Immature natural killer cell (primary cell): ENCODE measurements around the gene TAS2R41. TPM values are rescaled to one million over a fixed set of nuclear protein-coding genes. Genes with fewer than 3 reads are reported as not detected.
"Not testable (repeated sequence)": the region's sequence is repeated elsewhere in the genome, so short reads cannot be mapped to it uniquely, and the experiment has no call there.

ENCODE experiments used
- DNase-seq, 3 donors: peaks; one replicate each; pipeline ENCODE4 v3.0.0; 2022; ENCODE audit warnings: mixed read lengths in 1 of 3
- H3K27ac Mint-ChIP-seq, 6 donors: one replicate each; pipeline ENCODE4 v1.8.0; 2020; ENCODE audit warnings: mixed read lengths in 6 of 6, mild to moderate bottlenecking in 5 of 6, inconsistent platforms in 4 of 6, moderate library complexity in 3 of 6
- H3K27me3 Mint-ChIP-seq, 3 donors: one replicate each; pipeline ENCODE4 v1.8.0; 2020 to 2021; ENCODE audit warnings: low read depth in 3 of 3, mild to moderate bottlenecking in 3 of 3, mixed read lengths in 3 of 3, moderate library complexity in 3 of 3, inconsistent platforms in 1 of 3
- H3K36me3 Mint-ChIP-seq, 3 donors: one replicate each; pipeline ENCODE4 v1.8.0; 2020; ENCODE audit warnings: mixed read lengths in 3 of 3, inconsistent platforms in 2 of 3, mild to moderate bottlenecking in 2 of 3
- H3K4me1 Mint-ChIP-seq, 2 donors: one replicate each; pipeline ENCODE4 v1.8.0; 2020; ENCODE audit warnings: inconsistent platforms in 2 of 2, mild to moderate bottlenecking in 2 of 2, mixed read lengths in 2 of 2, moderate library complexity in 1 of 2
- H3K4me3 Mint-ChIP-seq, 5 donors: one replicate each; pipeline ENCODE4 v1.8.0; 2020; ENCODE audit warnings: mild to moderate bottlenecking in 5 of 5, mixed read lengths in 5 of 5, inconsistent platforms in 3 of 5, moderate library complexity in 3 of 5
- H3K9me3 Mint-ChIP-seq, 6 donors: one replicate each; pipeline ENCODE4 v1.8.0; 2020; ENCODE audit warnings: mild to moderate bottlenecking in 6 of 6, mixed read lengths in 6 of 6, inconsistent platforms in 4 of 6, moderate library complexity in 3 of 6
- polyA plus RNA-seq, 3 donors: library from polyadenylated mRNA; unstranded; fragments of 300-500 nt; fragmentation: Illumina TruSeq; gene quantifications; one replicate each; pipeline ENCODE4 v1.2.3, GENCODE V29; 2021

The TAS2R41 gene
- polyA plus RNA-seq, 3 donors from 2014 or later = not detected

DNA sequence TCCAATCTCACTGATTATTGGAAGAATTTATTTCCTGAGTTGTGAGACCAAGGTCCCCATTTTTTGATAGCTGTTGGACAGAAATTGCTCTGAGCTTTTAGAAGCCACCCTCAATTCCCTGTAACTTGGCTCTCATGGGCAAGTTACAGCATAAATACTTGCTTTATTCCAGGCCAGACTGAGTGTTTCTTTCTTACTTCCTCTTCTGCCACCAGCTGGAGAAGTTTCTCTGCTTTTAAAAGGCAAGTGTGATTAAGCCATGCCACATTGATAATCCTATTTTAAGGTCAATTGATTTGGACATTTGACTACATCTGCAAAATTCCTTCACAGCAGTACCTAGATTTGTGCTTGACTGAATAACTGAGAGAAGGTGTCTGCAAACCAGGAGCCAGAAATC is 14.1 kb upstream of the TAS2R41 start:
- H3K4me1 Mint-ChIP-seq = no peaks in the 10 kb centered on the region
- no peak overlapping the region for H3K27ac Mint-ChIP-seq
- no peak for DNase-seq
- H3K4me3 Mint-ChIP-seq = no peak overlapping the region
- peaks cover 0 to 5% (median 2%) of the 10 kb centered on the region in 3 donors for H3K27me3 Mint-ChIP-seq
- H3K36me3 Mint-ChIP-seq = peaks cover 0 to 3% (median 0%) of the 10 kb centered on the region in 3 donors
- H3K9me3 Mint-ChIP-seq = peaks cover 0 to 4% (median 0%) of the 10 kb centered on the region in 6 donors

- H3K27me3 Mint-ChIP-seq = peaks cover 0 to 5% (median 2%) of the 10 kb centered on the region in 3 donors
- DNase-seq = no peak
- H3K36me3 Mint-ChIP-seq = peaks cover 0 to 3% (median 0%) of the 10 kb centered on the region in 3 donors
- H3K27ac Mint-ChIP-seq = no peak overlapping the region
- no peaks in the 10 kb centered on the region for H3K4me1 Mint-ChIP-seq
- peaks cover 0 to 4% (median 0%) of the 10 kb centered on the region in 6 donors for H3K9me3 Mint-ChIP-seq
- H3K4me3 Mint-ChIP-seq = no peak overlapping the region
Measured at GRCh38 chr7:143463957-143464356, 13.7 kb upstream of the TAS2R41 start.

GRCh38 chr7:143467724-143468123 is 9.9 kb upstream of the TAS2R41 start:
- Mint-ChIP-seq H3K9me3 (peaks cover 0 to 12% (median 2%) of the 10 kb centered on the region in 6 donors), H3K27me3 (peaks cover 4 to 10% (median 9%) of the 10 kb centered on the region in 3 donors), H3K27ac (no peak overlapping the region), H3K36me3 (peaks cover 0 to 3% (median 0%) of the 10 kb centered on the region in 3 donors), H3K4me1 (no peaks in the 10 kb centered on the region), H3K4me3 (no peak overlapping the region)
- no peak for DNase-seq

- H3K27ac Mint-ChIP-seq, H3K4me1 Mint-ChIP-seq: not testable (repeated sequence)
Measured at GRCh38 chr7:143472071-143472689, 5.5 kb upstream of the TAS2R41 start.

DNA sequence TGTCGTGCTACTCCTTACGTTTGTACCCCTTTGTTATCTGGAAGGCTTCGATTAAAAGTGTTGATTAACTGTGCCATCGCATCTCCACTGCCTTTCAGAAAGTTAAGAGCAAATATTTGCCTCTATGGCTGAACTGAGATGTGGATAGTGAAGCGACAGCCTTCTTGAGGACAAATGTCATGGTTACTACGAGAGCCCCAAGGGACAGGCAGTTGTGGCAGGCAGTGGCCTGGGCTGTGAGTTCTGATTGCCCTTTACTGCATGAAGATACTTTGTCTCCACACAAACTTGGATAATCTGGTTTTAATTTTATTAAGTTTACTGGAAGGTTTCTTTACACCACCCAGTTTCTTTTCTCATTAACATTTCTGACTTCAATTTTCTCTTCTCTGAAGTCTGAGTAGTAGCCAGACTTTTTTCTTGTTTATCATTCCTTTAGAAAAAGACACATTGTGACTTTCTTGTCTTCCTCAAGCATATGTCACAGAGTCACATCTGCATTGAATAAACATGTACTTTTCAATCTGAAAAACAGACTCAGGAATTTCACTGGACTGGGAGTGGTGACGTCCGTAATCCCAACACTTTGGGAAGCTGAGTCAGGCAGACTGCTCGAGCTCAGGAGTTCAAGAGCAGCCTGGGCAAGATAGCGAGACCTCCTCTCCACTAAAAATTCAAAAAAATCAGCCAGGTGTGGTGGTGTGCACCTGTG is 1.5 kb downstream of the TAS2R41 start:
- Mint-ChIP-seq H3K4me1 (peaks cover 7 to 14% of the 10 kb centered on the region in 2 donors), H3K9me3 (peaks cover 0 to 2% (median 0%) of the 10 kb centered on the region in 6 donors), H3K4me3 (no peak overlapping the region), H3K27ac (no peak overlapping the region), H3K36me3 (no peaks in the 10 kb centered on the region), H3K27me3 (peaks cover 1 to 5% (median 2%) of the 10 kb centered on the region in 3 donors)
- no peak for DNase-seq

More at GRCh38 chr7:143472071-143472689, 5.5 kb upstream of the TAS2R41 start:
- H3K4me3 Mint-ChIP-seq, H3K36me3 Mint-ChIP-seq, DNase-seq: not testable (repeated sequence)
- peaks cover 0 to 12% (median 2%) of the 10 kb centered on the region in 6 donors for H3K9me3 Mint-ChIP-seq
- peaks cover 8 to 15% (median 9%) of the 10 kb centered on the region in 3 donors for H3K27me3 Mint-ChIP-seq

GRCh38 chr7:143480501-143480900 is 2.8 kb downstream of the TAS2R41 start:
- Mint-ChIP-seq H3K36me3 (no peaks in the 10 kb centered on the region), H3K9me3 (no peaks in the 10 kb centered on the region)

DNA sequence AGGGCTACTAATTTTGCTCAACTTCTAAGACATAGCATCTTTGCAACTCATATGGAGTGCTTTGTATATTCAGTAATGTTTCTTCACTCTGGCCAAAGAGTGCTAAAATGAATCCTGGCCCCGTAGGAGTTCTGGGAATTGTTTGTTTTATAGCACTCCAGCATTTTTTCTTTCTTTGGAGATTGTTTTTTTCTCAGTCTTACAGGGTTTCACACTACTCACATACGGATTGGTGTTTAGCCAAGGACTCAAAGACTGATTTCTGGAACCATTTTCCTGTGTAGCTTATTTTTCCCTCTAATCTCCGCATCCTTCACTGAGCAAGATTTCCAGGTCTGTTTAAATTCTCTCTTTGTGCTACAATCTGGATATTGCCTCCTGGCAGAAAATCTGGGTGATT is 6.4 kb downstream of the TAS2R41 start:
- Mint-ChIP-seq H3K4me1 (peaks cover 7 to 14% of the 10 kb centered on the region in 2 donors), H3K4me3 (no peak overlapping the region), H3K27ac (no peak overlapping the region), H3K9me3 (no peaks in the 10 kb centered on the region), H3K27me3 (peaks cover 0 to 6% (median 5%) of the 10 kb centered on the region in 3 donors), H3K36me3 (no peaks in the 10 kb centered on the region)
- DNase-seq = no peak

More at GRCh38 chr7:143480501-143480900, 2.8 kb downstream of the TAS2R41 start:
- no peak for DNase-seq
- Mint-ChIP-seq H3K4me1 (peaks cover 7 to 14% of the 10 kb centered on the region in 2 donors), H3K27ac (no peak overlapping the region), H3K27me3 (no peaks in the 10 kb centered on the region), H3K4me3 (no peak overlapping the region)

GRCh38 chr7:143485094-143485493 is 7.4 kb downstream of the TAS2R41 start:
- Mint-ChIP-seq H3K36me3 (no peaks in the 10 kb centered on the region), H3K9me3 (no peaks in the 10 kb centered on the region), H3K27me3 (peaks cover 0 to 7% (median 6%) of the 10 kb centered on the region in 3 donors), H3K4me1 (peaks cover 7 to 13% of the 10 kb centered on the region in 2 donors), H3K27ac (no peak overlapping the region), H3K4me3 (no peak overlapping the region)
- no peak for DNase-seq

DNA sequence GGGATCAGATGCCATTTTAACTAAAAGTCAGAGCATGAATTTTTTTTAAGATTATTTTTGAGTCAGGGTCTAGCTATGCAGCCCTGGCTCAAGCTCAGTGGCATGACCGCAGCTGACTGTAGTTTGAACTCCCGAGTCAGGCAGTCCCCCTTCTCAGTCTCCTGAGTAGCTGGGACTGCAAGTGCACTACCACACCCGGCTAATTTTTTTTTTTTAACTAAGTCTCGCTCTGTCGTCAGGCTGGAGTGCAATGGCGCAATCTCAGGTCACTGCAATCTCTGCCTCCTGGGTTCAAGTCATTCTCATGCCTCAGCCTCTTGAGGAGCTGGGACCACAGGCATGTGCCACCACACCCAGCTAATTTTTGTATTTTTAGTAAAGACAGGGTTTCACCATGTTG is 7.8 kb downstream of the TAS2R41 start:
- Mint-ChIP-seq H3K27me3 (peaks cover 0 to 7% (median 6%) of the 10 kb centered on the region in 3 donors), H3K4me1 (peaks cover 3 to 9% of the 10 kb centered on the region in 2 donors), H3K4me3 (no peak overlapping the region), H3K9me3 (no peaks in the 10 kb centered on the region), H3K27ac (no peak overlapping the region), H3K36me3 (no peaks in the 10 kb centered on the region)
- no peak for DNase-seq

DNA sequence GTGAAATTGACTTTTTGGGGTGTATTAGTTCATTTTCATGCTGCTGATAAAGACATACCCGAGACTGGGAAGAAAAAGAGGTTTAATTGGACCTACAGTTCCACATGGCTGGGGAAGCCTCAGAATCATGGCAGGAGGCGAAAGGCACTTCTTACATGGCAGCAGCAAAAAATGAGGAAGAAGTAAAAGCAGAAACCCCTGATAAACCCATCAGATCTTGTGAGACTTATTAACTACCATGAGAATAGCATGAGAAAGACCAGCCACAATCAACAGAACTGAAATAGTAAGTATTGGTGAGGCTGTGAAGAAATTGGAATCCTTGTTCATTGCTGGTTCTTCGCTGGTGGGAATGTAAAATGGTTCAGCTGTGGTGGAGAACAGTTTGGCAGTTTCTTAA is 8.6 kb downstream of the TAS2R41 start:
- not testable (repeated sequence) for H3K4me1 Mint-ChIP-seq, H3K9me3 Mint-ChIP-seq, DNase-seq, H3K27ac Mint-ChIP-seq, H3K4me3 Mint-ChIP-seq, H3K36me3 Mint-ChIP-seq, H3K27me3 Mint-ChIP-seq

DNA sequence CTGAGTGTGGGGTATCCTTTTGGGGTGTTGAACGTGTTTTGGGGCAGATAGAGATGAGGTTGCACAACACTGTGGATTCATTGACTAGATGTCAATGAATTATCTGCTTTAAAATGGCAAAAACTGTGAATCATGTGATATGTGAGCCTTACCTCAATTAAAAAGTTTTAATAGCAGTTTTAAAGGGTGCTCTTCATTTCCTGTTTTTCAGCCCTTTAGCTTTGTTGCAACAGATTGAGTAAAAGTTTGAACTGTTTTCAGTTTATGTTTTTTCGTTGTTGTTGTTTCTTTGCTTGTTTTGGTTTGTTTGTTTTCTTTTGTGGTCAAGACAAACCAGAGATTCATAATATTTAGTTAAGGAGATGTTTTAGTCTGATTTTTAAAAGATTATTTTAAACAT is 9.4 kb downstream of the TAS2R41 start:
- no peaks in the 10 kb centered on the region for H3K9me3 Mint-ChIP-seq
- DNase-seq = no peak
- H3K27ac Mint-ChIP-seq = no peak overlapping the region
- no peak overlapping the region for H3K4me3 Mint-ChIP-seq
- no peaks in the 10 kb centered on the region for H3K36me3 Mint-ChIP-seq
- H3K27me3 Mint-ChIP-seq = peaks cover 0 to 9% (median 7%) of the 10 kb centered on the region in 3 donors
- H3K4me1 Mint-ChIP-seq = no peaks in the 10 kb centered on the region

DNA sequence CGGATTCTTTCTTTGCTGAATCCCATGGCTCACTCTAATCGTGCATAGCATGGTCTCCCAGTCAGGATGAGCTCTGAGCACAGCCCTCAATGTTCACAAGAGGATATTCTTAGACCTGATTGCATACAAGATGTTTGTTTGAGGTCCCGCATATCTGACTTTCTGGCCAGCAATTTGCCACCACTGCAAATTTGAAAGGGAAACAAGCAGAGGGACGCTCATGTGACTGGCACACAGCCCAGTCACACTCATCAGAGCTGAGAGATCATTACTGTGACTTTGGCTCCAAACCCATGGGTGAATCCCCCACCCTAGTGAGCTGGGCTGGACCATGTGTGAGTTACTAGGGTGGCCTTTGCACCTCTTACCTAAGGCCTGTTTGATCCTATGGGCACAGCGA is 9.9 kb downstream of the TAS2R41 start:
- Mint-ChIP-seq H3K27me3 (peaks cover 0 to 9% (median 7%) of the 10 kb centered on the region in 3 donors), H3K9me3 (no peaks in the 10 kb centered on the region), H3K4me3 (no peak overlapping the region), H3K4me1 (no peaks in the 10 kb centered on the region), H3K27ac (no peak overlapping the region), H3K36me3 (no peaks in the 10 kb centered on the region)
- DNase-seq = no peak

DNA sequence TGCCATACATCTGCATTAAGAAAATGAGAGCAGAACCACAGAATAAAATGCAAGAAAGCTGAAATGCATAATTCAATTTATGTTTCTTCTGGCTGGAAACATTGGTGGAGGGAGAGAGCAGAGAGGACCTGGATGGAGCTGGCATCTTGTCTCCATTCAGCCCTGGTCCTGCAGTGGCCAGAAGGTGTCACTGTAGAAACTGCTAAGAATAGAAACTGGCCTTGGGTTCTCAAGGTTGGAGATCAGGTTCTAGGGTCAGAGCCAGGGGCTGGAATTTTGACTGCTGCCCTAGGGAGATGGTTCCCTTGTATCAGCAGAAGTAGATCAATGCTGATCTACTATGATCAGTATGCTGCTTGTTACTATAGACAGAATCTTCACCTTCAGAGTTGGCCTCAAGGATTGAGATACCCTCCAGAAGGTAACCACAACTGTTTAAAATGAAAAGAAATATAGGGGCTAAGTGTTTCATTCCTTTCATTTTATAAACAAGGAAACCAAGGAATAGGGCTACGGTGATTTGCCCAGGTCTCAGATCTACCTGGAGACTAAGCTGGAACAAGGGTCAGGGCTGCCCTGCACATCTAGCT is 13.1 kb downstream of the TAS2R41 start:
- Mint-ChIP-seq H3K4me3 (no peak overlapping the region), H3K27ac (no peak overlapping the region), H3K27me3 (peaks cover 0 to 7% (median 7%) of the 10 kb centered on the region in 3 donors), H3K9me3 (no peaks in the 10 kb centered on the region), H3K36me3 (no peaks in the 10 kb centered on the region), H3K4me1 (peaks cover 0 to 8% of the 10 kb centered on the region in 2 donors)
- DNase-seq = no peak

DNA sequence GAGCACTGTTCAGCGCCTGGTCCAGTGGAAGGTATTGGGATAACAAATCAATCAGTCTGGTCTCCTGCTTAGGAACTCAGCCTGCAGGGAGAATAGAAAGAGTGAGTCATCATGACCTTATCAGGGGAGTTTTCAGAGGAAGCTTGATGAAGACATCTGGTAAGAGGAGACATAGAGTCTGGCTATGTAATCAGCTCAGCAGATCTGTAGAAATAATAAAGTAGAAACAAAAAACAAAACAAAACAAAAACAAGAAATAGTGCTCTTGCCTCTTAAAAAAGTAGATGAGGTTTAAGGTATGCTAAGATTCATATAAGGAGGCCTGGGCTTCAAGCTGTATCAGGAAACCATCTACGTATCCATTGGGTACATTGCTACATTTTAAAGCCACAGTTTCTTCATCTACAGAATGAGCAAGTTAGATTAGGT is 14.4 kb downstream of the TAS2R41 start:
- peaks cover 2 to 7% (median 5%) of the 10 kb centered on the region in 3 donors for H3K27me3 Mint-ChIP-seq
- no peaks in the 10 kb centered on the region for H3K36me3 Mint-ChIP-seq
- no peak overlapping the region for H3K4me3 Mint-ChIP-seq
- peaks cover 0 to 8% of the 10 kb centered on the region in 2 donors for H3K4me1 Mint-ChIP-seq
- DNase-seq = no peak
- no peaks in the 10 kb centered on the region for H3K9me3 Mint-ChIP-seq
- H3K27ac Mint-ChIP-seq = no peak overlapping the region
